ENCODE data around the gene KMT2C.

The KMT2C gene

GRCh38 chr7:152126741-152127140, 309.1 kb downstream of the KMT2C start:
- in situ Hi-C loops (cut with MboI; ENCODE audit: low pct_unique_long_range_greater_than_20kb, low sequenced_read_pairs, unreplicated experiment): no loop called here
- no peak for TF ChIP-seq CTCF (IDR thresholded peaks at IDR 0.05; ENCODE audit: extremely low read depth, insufficient read depth, missing control alignments)
- no peak for DNase-seq (ENCODE audit: low spot score)

- no peak for TF ChIP-seq CTCF (IDR thresholded peaks at IDR 0.05; ENCODE audit: extremely low read depth, insufficient read depth, missing control alignments)
- in situ Hi-C loops (cut with MboI; ENCODE audit: low pct_unique_long_range_greater_than_20kb, low sequenced_read_pairs, unreplicated experiment): no loop called here
- DNase-seq (ENCODE audit: low spot score): no peak
These were observed 313.3 kb downstream of the KMT2C start for GRCh38 chr7:152122540-152122939.

- no peak for DNase-seq (ENCODE audit: low spot score)
- in situ Hi-C loops (cut with MboI; ENCODE audit: low pct_unique_long_range_greater_than_20kb, low sequenced_read_pairs, unreplicated experiment): no loop called here
- no peak for TF ChIP-seq CTCF (IDR thresholded peaks at IDR 0.05; ENCODE audit: extremely low read depth, insufficient read depth, missing control alignments)
These were observed 314.4 kb downstream of the KMT2C start for GRCh38 chr7:152121432-152121831.

GRCh38 chr7:152120776-152121175, 315.0 kb downstream of the KMT2C start:
- TF ChIP-seq CTCF (IDR thresholded peaks at IDR 0.05; ENCODE audit: extremely low read depth, insufficient read depth, missing control alignments): no peak
- no peak for DNase-seq (ENCODE audit: low spot score)
- in situ Hi-C loops (cut with MboI; ENCODE audit: low pct_unique_long_range_greater_than_20kb, low sequenced_read_pairs, unreplicated experiment): no loop called here

- DNase-seq (ENCODE audit: low spot score): no peak
- in situ Hi-C loops (cut with MboI; ENCODE audit: low pct_unique_long_range_greater_than_20kb, low sequenced_read_pairs, unreplicated experiment): no loop called here
- TF ChIP-seq CTCF (IDR thresholded peaks at IDR 0.05; ENCODE audit: extremely low read depth, insufficient read depth, missing control alignments): no peak
These were observed 315.6 kb downstream of the KMT2C start for GRCh38 chr7:152120210-152120609.

- DNase-seq (ENCODE audit: low spot score): no peak
- in situ Hi-C loops (cut with MboI; ENCODE audit: low pct_unique_long_range_greater_than_20kb, low sequenced_read_pairs, unreplicated experiment): no loop called here
- TF ChIP-seq CTCF (IDR thresholded peaks at IDR 0.05; ENCODE audit: extremely low read depth, insufficient read depth, missing control alignments): no peak
These were observed 318.4 kb downstream of the KMT2C start for GRCh38 chr7:152117356-152117755.

All from GM13977 (cell line).